Activated naive CD4-positive, alpha-beta T cell treated with anti-CD3 and anti-CD28 coated beads, Interleukin-2, amount 50 U/mL, for 16 hours (primary cell): ENCODE measurements around the gene LDLRAD3.

Source experiments
- DNase-seq: peaks from one replicate; pipeline ENCODE4 v3.0.0-alpha.2; 2020

LDLRAD3 gene

GRCh38 chr11:36088266-36088972 lies 144.6 kb downstream of the LDLRAD3 start:
- no peak for DNase-seq

- DNase-seq: no peak
Observed at GRCh38 chr11:36089920-36090319, 146.1 kb downstream of the LDLRAD3 start.

- DNase-seq: no peak
Observed at GRCh38 chr11:36090356-36091109, 146.7 kb downstream of the LDLRAD3 start.

DNA sequence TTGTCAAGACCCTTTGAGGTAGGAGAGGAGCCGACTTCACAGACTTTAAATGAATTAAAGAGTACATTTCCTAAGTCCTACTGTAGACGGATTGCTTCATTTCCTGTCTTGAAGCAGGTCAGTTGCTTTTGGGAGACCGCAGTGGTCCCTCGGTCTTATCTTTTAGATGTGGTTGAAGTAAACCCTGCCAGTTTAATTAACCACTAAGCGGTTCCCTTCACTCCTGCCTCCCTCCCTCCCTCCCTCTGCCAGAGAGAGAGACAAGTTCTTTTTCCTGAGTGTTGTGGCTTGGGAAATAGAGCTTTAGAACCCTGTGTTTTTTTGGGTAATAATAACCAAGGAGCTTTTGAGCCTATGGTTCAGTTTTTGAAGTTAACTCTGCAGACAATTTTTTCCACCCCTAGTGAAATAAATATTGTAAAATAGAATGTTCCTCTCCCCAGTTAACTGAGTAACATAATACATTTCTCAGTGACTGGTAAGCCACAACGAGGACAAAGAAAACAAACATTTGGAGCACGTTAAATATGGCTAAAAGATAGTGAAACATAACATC lies 147.5 kb downstream of the LDLRAD3 start:
- no peak for DNase-seq

GRCh38 chr11:36092314-36093030 lies 148.6 kb downstream of the LDLRAD3 start:
- no peak for DNase-seq

DNA sequence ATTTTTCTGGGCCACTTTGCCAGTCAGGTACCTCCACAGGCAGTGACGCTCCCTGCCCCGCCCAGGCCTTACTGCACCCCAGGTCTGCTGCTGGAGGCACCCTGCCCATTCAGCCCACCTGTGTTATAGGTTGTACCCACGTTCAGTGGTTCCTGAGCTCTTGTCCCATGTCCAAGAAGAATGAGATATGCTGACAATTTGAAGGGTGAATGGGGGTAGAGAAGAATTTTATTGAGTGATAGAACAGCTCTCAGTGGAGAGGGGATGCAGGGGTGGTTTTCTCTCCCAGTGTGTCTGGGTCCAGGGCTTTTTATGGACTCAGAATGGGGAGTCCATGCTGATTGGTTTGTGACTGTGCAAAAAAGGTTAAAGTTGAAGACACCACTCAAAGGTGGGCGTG lies 149.7 kb downstream of the LDLRAD3 start:
- no peak for DNase-seq

DNA sequence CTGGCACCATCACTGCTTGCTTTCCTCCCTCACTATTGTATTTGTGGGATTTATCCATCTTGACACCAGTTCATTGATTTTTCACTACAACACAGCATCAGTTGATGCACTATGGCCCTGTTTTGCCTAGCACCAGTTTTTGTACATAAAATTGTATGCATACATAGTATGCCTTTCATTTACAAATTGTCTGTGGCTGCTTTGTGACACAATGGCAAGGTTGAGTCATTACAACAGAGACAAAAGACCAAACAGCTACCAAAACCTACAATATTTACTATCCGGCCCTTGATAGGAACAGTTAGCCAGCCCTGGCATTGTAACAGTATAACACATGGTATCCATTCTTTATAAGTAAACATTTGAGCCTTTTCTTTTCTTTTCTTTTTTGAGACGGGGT lies 150.3 kb downstream of the LDLRAD3 start:
- DNase-seq: no peak

GRCh38 chr11:36095716-36096115 lies 151.9 kb downstream of the LDLRAD3 start:
- no peak for DNase-seq

DNA sequence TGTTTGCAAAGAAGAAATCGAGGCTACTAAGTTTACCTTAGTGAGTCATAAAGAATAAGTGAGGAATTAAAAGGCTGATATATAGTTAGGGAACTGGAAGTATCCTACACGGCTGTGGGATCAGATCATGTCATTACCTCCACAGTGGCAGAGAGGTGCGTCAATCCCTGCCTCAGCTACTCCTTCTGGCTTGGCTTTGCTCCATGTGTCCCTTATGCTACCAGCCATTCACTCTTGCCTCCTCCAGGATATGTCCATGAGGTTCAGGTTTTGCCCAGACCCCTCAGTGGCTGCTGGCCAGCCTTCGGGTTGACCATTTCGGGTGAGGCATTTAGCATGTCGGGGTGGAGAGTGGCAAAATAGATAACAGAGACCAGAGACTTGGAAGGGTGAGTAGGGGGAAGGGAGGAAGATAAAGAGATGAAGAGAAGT lies 153.4 kb downstream of the LDLRAD3 start:
- no peak for DNase-seq

GRCh38 chr11:36098087-36098486 lies 154.2 kb downstream of the LDLRAD3 start:
- DNase-seq: no peak

GRCh38 chr11:36098853-36099375 lies 155.1 kb downstream of the LDLRAD3 start:
- DNase-seq: no peak

- no peak for DNase-seq
Observed at GRCh38 chr11:36101466-36101865, 157.6 kb downstream of the LDLRAD3 start.

GRCh38 chr11:36102868-36103267 lies 159.0 kb downstream of the LDLRAD3 start:
- DNase-seq: no peak

DNA sequence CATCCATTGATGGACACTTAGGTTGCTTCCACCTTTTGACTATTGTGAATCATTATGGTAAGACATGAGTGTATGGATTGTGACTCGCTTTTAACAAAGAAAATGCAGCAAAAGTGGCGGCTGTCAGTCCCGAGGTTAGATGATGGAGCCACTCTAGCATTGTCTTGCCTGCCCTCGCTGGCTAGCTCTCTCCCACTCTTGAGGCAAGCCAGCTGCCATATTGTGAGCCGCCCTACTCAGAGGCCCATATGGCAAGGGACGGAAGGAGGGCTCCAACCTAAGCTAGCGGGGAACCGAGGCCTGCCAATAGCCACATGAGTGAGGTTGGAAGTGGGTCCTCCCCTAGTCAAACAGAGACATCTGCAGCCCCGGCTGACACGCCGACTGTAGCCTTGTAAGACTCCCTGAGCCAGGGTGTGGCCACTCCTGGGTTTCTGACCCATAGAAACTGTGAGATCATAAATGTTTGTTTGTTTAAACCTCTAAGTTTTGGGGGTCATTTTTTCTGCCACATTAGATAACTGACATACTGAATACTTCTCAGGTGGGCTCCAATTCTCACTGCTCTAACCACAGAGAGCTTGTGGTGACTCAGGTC lies 160.2 kb downstream of the LDLRAD3 start:
- DNase-seq: no peak

- DNase-seq: no peak
Observed at GRCh38 chr11:36104660-36104992, 160.8 kb downstream of the LDLRAD3 start.

GRCh38 chr11:36105743-36106581 lies 162.1 kb downstream of the LDLRAD3 start:
- no peak for DNase-seq

DNA sequence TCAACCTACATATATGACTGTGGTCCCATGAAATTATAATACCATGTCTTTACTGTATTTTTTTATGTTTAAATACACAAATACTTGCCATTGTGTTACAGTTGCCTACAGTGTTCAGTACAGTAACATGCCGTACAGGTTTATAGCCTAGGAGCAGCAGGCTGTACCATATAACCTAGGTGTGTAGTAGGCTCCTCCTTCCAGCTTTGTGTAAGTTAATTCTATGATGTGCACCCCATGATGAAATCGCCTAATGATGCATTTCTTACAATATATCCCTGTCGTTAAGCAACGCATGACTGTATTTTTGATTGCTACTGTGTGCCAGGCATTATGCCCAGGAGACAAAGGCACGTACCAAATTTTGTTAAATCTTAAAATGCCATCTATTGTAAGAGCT lies 163.7 kb downstream of the LDLRAD3 start:
- no peak for DNase-seq

DNA sequence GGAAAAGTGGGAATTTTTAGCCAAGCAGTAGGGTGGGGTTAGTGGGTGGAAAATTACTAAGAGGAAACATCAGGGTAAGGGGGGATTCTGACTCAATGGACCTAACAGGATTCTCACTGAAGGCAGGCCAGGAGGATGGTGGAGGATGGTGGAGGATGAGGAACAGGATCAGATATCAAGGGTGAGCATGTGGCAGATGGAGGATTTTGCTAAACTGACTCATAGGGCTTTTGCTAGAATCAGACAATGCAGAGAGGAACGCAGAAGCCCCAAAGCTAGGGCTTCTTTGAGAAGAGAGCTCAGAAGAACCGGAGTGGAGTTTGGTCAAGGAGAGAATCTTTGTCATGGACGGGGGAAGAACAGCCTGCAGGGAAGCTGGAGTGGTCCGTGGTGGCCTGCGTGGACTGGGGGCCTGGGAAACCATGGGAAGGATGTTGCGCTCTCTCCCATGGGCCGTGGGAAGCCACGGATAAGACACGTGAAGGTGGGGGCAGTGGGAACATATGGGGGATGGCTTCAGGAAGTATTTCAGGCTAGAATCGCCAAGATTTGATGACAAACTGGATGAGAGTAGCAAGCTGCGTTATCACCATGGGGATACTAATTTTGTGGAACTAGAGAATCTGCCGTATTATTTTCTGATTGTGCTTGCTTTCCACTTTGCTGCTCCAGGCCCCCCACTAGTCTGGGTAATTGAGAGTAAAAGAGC lies 165.2 kb downstream of the LDLRAD3 start:
- no peak for DNase-seq

- no peak for DNase-seq
Observed at GRCh38 chr11:36109590-36109849, 165.7 kb downstream of the LDLRAD3 start.

DNA sequence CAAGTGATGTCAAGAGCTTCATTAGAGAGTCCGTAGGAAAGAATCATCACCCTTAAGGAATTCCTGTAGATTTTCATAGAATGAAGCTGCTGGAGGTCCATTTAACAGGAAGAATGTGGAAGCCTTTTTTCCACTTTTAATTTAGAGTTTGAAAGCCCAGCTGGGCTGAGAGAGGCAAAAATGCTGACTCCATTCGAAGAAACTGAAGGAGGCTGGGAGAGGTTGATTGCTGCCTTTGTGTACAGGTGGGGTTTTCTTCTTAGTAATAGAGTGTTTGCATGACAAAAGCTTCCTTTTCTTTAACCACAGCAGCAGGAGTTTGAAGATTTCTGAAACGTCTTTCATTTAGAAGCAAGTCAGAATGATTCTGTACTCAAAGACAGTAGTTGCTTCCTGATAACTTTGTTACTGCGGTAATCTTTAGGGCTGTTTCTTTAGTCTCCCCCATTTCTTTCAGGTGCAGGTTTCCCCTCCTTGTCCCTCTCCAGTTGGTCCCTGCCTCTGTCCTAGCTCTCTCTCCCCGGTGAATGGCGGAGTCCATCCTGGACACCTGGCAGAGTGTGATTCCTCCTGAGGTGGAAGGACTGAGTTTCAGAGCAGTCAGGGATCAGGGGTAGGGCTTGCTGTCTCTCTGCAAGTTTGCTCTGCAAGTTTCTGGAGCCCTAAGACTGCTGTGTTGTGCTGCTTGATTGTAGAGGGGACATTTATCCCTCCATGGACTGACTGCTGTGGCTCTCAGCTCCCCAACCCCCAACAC lies 166.2 kb downstream of the LDLRAD3 start:
- no peak for DNase-seq
